ENCODE data around the gene MORC3. TPM values are rescaled to one million over a fixed set of nuclear protein-coding genes. Genes with fewer than 3 reads are reported as not detected.
"Not testable (repeated sequence)": the region's sequence is repeated elsewhere in the genome, so short reads cannot be mapped to it uniquely, and the experiment has no call there.

MORC3 gene
- total RNA-seq, 2 experiments from 2014 or later, result 23.0 to 34.3 TPM

DNA sequence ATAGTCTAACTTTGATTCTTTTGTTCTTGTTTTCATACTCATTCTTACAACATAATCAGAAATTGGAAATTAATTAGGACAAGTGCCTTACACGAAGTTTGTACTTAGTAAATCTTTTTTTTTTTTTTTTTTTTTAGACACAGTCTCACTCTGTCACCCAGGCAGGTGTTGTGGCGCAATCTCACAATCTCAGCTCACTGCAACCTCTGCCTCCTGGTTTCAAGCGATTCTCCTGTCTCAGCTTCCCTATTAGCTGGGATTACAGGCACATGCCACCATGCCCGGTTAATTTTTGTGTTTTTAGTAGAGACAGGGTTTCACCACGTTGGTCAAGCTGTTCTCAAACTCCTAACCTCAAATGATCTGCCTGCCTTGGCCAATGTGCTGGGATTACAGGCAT lies 77.6 kb downstream of the MORC3 start:
- no peak overlapping the region for H2AFZ ChIP-seq (ENCODE audit: low read length)
- no peak overlapping the region for H3K4me2 ChIP-seq (ENCODE audit: low read length)
- H4K20me1 ChIP-seq (ENCODE audit: insufficient read depth, low read length), result no peaks in the 10 kb centered on the region
- H3K36me3 ChIP-seq (ENCODE audit: insufficient read depth, low read length), result peaks cover 78% of the 10 kb centered on the region
- H3K9me2 ChIP-seq (ENCODE audit: insufficient read depth, low read length), result no peaks in the 10 kb centered on the region
- no peak overlapping the region for H3K27ac ChIP-seq (ENCODE audit: low read depth, low read length, poor library complexity, severe bottlenecking)
- H3K9me3 ChIP-seq (ENCODE audit: low read length), result no peaks in the 10 kb centered on the region
- POLR2A ChIA-PET, result interaction anchor here (0.7 to 0.9 kb wide), 2 partner anchors 38 to 1059 kb away, joined by 3 to 4 read pairs; no protein-coding TSS in a partner anchor
- CTCF ChIA-PET (ENCODE audit: unreplicated experiment), result no interaction called here
- BruUV-seq (replicated peaks), result no TSS peak
- DNase-seq (ENCODE audit: low spot score), result no peak
- intact Hi-C loops (cut with micrococcal nuclease; ENCODE audit: unreplicated experiment), result no loop called here
- no peak for TF ChIP-seq EZH2phosphoT487 (IDR thresholded peaks at IDR 0.05; ENCODE audit: borderline replicate concordance, low read depth, low read length)
- TF ChIP-seq, protein P1, sequence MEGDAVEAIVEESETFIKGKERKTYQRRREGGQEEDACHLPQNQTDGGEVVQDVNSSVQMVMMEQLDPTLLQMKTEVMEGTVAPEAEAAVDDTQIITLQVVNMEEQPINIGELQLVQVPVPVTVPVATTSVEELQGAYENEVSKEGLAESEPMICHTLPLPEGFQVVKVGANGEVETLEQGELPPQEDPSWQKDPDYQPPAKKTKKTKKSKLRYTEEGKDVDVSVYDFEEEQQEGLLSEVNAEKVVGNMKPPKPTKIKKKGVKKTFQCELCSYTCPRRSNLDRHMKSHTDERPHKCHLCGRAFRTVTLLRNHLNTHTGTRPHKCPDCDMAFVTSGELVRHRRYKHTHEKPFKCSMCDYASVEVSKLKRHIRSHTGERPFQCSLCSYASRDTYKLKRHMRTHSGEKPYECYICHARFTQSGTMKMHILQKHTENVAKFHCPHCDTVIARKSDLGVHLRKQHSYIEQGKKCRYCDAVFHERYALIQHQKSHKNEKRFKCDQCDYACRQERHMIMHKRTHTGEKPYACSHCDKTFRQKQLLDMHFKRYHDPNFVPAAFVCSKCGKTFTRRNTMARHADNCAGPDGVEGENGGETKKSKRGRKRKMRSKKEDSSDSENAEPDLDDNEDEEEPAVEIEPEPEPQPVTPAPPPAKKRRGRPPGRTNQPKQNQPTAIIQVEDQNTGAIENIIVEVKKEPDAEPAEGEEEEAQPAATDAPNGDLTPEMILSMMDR (conservative IDR thresholded peaks at IDR 0.05; ENCODE audit: low read length), result no peak
- no peaks in the 10 kb centered on the region for H3K4me1 ChIP-seq (ENCODE audit: insufficient read depth, low read length, poor library complexity, severe bottlenecking)
- no peaks in the 10 kb centered on the region for H3K79me2 ChIP-seq (ENCODE audit: insufficient read depth, low read depth, low read length)
- no peak overlapping the region for H3K4me3 ChIP-seq (ENCODE audit: low read depth, low read length, poor library complexity, severe bottlenecking)

DNA sequence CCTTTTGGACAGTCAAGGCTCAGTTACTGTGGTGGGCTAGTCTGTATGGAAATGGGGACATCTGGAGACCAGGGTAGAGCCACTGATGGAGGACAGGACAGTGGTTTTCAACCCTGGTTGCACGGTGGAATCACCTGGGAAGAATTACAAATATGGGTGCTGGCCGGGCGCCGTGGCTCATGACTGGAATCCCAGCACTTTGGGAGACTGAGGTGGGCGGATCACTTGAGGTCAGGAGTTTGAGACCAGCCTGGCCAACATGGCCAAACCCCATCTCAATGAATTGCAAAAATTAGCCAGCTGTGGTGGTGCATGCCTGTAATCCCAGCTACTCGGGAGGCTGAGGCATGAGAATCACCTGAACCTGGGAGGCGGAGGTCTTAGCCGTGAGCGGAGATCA lies 79.7 kb downstream of the MORC3 start:
- H3K79me2 ChIP-seq (ENCODE audit: insufficient read depth, low read depth, low read length); H3K27ac ChIP-seq (ENCODE audit: low read depth, low read length, poor library complexity, severe bottlenecking); H4K20me1 ChIP-seq (ENCODE audit: insufficient read depth, low read length); intact Hi-C loops (cut with micrococcal nuclease; ENCODE audit: unreplicated experiment); H3K4me3 ChIP-seq (ENCODE audit: low read depth, low read length, poor library complexity, severe bottlenecking); H3K9me2 ChIP-seq (ENCODE audit: insufficient read depth, low read length); CTCF ChIA-PET (ENCODE audit: unreplicated experiment); H2AFZ ChIP-seq (ENCODE audit: low read length); POLR2A ChIA-PET; H3K4me2 ChIP-seq (ENCODE audit: low read length); BruUV-seq (replicated peaks); H3K4me1 ChIP-seq (ENCODE audit: insufficient read depth, low read length, poor library complexity, severe bottlenecking); H3K9me3 ChIP-seq (ENCODE audit: low read length); DNase-seq (ENCODE audit: low spot score): not testable (repeated sequence)
- peaks cover 74% of the 10 kb centered on the region for H3K36me3 ChIP-seq (ENCODE audit: insufficient read depth, low read length)

DNA sequence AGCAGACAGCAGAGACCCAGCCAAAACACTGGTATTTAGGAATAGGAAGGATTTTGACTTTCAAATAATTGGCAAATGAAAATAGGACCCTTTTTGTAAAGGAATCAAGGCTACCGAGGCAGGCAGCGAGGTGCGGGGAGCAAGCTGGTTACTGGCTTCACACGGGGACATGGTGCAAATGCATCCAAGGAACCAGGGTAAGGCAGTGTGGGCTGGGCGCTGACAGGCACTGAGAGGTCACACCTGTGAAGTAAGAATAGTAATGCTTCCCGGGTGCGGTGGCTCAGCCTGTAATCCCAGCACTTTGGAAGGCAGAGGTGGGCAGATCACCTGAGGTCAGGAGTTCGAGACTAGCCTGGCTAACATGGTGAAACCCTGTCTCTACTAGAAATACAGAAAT lies 80.7 kb downstream of the MORC3 start:
- H3K4me1 ChIP-seq (ENCODE audit: insufficient read depth, low read length, poor library complexity, severe bottlenecking), result no peaks in the 10 kb centered on the region
- H3K27ac ChIP-seq (ENCODE audit: low read depth, low read length, poor library complexity, severe bottlenecking), result no peak overlapping the region
- no peak overlapping the region for H3K4me3 ChIP-seq (ENCODE audit: low read depth, low read length, poor library complexity, severe bottlenecking)
- H2AFZ ChIP-seq (ENCODE audit: low read length), result no peak overlapping the region
- DNase-seq (ENCODE audit: low spot score), result no peak
- H3K36me3 ChIP-seq (ENCODE audit: insufficient read depth, low read length), result peaks cover 74% of the 10 kb centered on the region
- CTCF ChIA-PET (ENCODE audit: unreplicated experiment), result no interaction called here
- H3K4me2 ChIP-seq (ENCODE audit: low read length), result no peak overlapping the region
- no peaks in the 10 kb centered on the region for H3K79me2 ChIP-seq (ENCODE audit: insufficient read depth, low read depth, low read length)
- no peak for TF ChIP-seq EZH2phosphoT487 (IDR thresholded peaks at IDR 0.05; ENCODE audit: borderline replicate concordance, low read depth, low read length)
- TF ChIP-seq, protein P1 (conservative IDR thresholded peaks at IDR 0.05; ENCODE audit: low read length), result no peak
- intact Hi-C loops (cut with micrococcal nuclease; ENCODE audit: unreplicated experiment), result no loop called here
- POLR2A ChIA-PET, result no interaction called here
- H3K9me3 ChIP-seq (ENCODE audit: low read length), result no peaks in the 10 kb centered on the region
- BruUV-seq (replicated peaks), result no TSS peak
- no peaks in the 10 kb centered on the region for H3K9me2 ChIP-seq (ENCODE audit: insufficient read depth, low read length)
- H4K20me1 ChIP-seq (ENCODE audit: insufficient read depth, low read length), result no peaks in the 10 kb centered on the region

Data from OCI-LY7 (cell line).